Measurements from ENCODE around the gene CNPY4.

- TF ChIP-seq CTCF (IDR thresholded peaks at IDR 0.05) = no peak
- TF ChIP-seq POLR2A (IDR thresholded peaks at IDR 0.05) = no peak
- no peak for TF ChIP-seq POLR2AphosphoS5 (IDR thresholded peaks at IDR 0.05; ENCODE audit: insufficient read depth in 1 of 2, low read depth in 1 of 2)
Measured at GRCh38 chr7:100122568-100122967, 3.1 kb downstream of the CNPY4 start.

Data from vagina (tissue), 2 donors.